GM06990 (cell line): ENCODE results near the gene SPAG5.

Source experiments
- DNase-seq: peaks from one replicate; pipeline ENCODE4 v3.0.0-alpha.2; 2011; ENCODE audit not compliant: insufficient read length; ENCODE audit errors: extremely low read depth
- H3K27me3 ChIP-seq: replicated peaks from 2 replicates; pipeline ENCODE4 v1.6.0; 2011; ENCODE audit warnings: low read length; ENCODE audit not compliant: control insufficient read depth, insufficient read depth
- H3K36me3 ChIP-seq: 2 replicates; pipeline ENCODE4 v1.5.1; 2011; ENCODE audit warnings: low read length; ENCODE audit not compliant: control insufficient read depth, insufficient read depth
- H3K4me3 ChIP-seq: replicated peaks from 2 replicates; pipeline ENCODE4 v1.5.1; 2011; ENCODE audit warnings: low read depth, mild to moderate bottlenecking, control low read depth, low read length
- TF ChIP-seq, protein P1 (sequence below): IDR thresholded peaks from 2 replicates; pipeline ENCODE4 v1.5.1; 2011; ENCODE audit warnings: low read length, control low read depth, mild to moderate bottlenecking, inconsistent platforms; ENCODE audit not compliant: insufficient read depth, poor library complexity, severe bottlenecking

Gene SPAG5

DNA sequence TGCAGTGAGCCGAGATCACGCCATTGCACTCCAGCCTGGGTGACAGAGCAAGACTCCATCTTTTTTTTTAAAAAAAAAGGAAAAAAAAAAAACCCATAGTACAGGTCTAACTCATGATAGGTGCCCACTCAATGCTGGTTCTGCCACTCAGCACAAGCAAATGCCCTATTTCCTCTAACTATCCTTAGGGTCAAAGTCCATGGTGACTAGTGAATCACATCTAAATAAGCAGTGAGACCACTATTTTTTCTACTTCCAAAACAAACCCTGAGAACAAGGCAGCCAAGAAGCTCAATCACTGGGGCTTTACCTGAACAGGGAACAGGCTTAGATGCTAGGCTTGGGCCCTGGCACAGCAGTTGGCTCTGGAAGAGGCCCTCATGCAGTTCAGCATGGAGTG lies 42.8 kb upstream of the SPAG5 start:
- no peak overlapping the region for H3K4me3 ChIP-seq
- no peaks in the 10 kb centered on the region for H3K27me3 ChIP-seq
- TF ChIP-seq, protein P1, sequence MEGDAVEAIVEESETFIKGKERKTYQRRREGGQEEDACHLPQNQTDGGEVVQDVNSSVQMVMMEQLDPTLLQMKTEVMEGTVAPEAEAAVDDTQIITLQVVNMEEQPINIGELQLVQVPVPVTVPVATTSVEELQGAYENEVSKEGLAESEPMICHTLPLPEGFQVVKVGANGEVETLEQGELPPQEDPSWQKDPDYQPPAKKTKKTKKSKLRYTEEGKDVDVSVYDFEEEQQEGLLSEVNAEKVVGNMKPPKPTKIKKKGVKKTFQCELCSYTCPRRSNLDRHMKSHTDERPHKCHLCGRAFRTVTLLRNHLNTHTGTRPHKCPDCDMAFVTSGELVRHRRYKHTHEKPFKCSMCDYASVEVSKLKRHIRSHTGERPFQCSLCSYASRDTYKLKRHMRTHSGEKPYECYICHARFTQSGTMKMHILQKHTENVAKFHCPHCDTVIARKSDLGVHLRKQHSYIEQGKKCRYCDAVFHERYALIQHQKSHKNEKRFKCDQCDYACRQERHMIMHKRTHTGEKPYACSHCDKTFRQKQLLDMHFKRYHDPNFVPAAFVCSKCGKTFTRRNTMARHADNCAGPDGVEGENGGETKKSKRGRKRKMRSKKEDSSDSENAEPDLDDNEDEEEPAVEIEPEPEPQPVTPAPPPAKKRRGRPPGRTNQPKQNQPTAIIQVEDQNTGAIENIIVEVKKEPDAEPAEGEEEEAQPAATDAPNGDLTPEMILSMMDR: no peak
- H3K36me3 ChIP-seq: peaks cover 42% of the 10 kb centered on the region
- DNase-seq: no peak

DNA sequence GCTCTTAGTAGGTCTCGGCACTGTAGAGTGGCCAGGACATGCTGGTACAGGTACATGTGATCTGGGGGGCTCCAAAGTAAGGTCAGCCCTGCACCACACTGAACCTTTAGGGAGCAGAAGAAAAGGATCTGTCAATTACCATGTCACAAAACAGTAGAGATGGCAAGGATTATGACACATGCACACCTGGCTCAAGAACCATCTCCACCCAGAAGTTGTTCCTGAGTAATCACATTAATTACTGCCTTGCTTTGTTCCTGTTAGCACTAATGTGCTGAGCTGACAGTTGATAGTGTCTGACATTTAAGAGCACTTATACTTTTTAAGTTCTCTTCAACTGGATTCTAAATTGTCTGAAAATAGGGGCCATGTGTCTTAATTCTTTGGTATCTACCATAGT lies 36.7 kb upstream of the SPAG5 start:
- Histone ChIP-seq H3K4me3 (no peak overlapping the region), H3K36me3 (peaks cover 53% of the 10 kb centered on the region), H3K27me3 (no peaks in the 10 kb centered on the region)
- DNase-seq: no peak
- TF ChIP-seq, protein P1: no peak

DNA sequence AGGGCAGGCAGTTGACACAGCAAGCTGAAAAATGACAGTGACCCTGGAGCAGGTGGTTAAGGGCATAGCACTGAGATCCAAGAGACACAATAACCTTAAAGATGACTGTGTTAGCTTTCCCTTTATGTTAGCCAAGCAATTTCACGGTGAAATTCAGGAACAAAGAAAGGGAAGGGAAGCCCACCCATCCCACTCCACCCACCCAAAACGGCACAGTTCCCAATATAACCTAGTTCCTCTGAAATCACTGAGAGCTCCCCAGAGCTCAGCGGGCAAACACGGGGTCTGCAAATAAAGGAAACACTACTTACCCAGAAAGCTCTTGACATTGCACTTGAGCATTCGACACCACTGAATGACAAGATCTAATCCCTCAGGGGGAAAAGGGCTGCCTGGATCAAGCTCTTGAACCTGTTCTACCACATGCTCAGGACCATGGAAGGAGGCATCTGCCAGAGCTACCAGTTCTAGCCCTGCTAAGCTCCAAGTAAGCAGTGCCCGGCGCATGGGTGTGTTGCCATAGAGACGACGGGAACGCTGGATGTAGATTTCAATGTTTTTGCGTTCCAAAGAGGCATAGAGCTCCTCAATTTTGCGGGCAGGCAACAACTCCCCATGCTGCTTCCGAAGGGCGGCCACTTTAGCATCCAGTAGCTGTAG lies 35.5 kb upstream of the SPAG5 start:
- TF ChIP-seq, protein P1: no peak
- H3K4me3 ChIP-seq: no peak overlapping the region
- no peaks in the 10 kb centered on the region for H3K27me3 ChIP-seq
- no peak for DNase-seq
- peaks cover 46% of the 10 kb centered on the region for H3K36me3 ChIP-seq

DNA sequence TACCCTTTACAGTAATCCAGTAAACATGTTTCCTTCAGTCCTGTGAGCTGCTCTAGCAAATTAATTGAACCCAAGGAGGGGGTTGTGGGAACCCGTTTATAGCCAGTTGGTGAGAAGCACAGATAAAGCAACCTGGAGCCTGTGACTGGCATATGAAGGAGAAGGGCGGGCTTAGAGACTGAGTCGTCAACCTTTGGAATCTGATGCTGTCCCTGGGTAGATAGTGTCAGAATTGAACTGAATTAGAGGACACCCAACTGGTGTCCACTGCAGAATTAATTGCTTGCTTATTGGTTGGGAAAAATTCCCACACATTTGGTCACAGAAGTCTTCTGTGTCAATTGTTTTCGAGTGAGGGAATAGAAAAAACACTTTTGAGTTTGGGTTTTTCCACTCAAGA lies 28.0 kb upstream of the SPAG5 start:
- H3K36me3 ChIP-seq: peaks cover 28% of the 10 kb centered on the region
- no peak for DNase-seq
- TF ChIP-seq, protein P1: no peak
- H3K27me3 ChIP-seq: no peaks in the 10 kb centered on the region
- no peak overlapping the region for H3K4me3 ChIP-seq

DNA sequence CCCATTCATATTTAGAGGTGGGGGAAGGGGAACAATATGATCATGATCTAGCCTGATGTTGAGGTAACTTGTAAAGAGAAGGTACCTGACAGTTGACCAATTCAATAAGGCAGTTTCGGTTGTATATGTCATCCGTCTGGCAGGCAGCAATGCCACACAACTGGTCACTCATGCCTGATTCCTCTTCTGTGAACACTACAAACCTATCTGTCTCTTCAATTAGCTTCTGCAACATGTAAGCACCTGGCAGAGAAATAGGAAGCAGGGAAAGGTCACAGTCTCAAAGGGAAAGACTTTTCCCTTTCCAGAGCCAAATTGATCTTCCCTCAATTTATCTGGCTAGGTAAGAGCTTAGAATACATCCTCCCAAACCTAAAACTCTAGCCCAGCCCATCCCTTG lies 25.3 kb upstream of the SPAG5 start:
- H3K36me3 ChIP-seq: peaks cover 39% of the 10 kb centered on the region
- TF ChIP-seq, protein P1: no peak
- no peak for DNase-seq
- no peaks in the 10 kb centered on the region for H3K27me3 ChIP-seq
- no peak overlapping the region for H3K4me3 ChIP-seq

DNA sequence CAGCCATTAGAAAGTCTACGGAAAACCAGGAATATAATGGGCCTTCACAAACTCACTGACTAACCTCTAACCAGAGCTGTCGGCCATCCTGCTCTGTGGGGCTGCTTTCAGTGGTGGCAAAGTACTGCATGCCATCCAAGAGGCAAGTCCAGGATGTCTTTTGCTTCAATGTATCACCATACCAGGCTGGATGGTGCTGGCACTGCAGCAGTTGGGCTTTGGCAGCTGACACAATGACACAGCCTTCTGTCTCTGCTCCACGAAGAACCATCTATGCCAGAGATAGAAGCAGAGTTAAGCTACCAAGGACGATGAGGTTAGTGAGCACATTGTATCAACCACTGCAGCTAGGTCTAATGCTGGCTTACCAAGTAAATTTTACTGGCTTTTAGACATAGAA lies 24.9 kb upstream of the SPAG5 start:
- H3K27me3 ChIP-seq: no peaks in the 10 kb centered on the region
- TF ChIP-seq, protein P1: no peak
- H3K4me3 ChIP-seq: no peak overlapping the region
- no peak for DNase-seq
- peaks cover 42% of the 10 kb centered on the region for H3K36me3 ChIP-seq
